D721Med (cell line): ENCODE results near the gene FOXK1.

ENCODE experiments used
- DNase-seq: peaks from one replicate; pipeline ENCODE4 v3.0.0; 2011; ENCODE audit warnings: low spot score; ENCODE audit not compliant: insufficient read length
- FAIRE-seq: peaks from 2 replicates; lab custom pipeline; 2011; peaks lifted over from hg19 to GRCh38; lab: Jason Lieb, UNC
- TF ChIP-seq, protein P1 (sequence below): IDR thresholded peaks from 2 replicates; pipeline ENCODE4 v1.5.1; 2012; ENCODE audit warnings: mild to moderate bottlenecking, control low read depth; ENCODE audit not compliant: insufficient read depth; ENCODE audit errors: missing control alignments

FOXK1 gene

DNA sequence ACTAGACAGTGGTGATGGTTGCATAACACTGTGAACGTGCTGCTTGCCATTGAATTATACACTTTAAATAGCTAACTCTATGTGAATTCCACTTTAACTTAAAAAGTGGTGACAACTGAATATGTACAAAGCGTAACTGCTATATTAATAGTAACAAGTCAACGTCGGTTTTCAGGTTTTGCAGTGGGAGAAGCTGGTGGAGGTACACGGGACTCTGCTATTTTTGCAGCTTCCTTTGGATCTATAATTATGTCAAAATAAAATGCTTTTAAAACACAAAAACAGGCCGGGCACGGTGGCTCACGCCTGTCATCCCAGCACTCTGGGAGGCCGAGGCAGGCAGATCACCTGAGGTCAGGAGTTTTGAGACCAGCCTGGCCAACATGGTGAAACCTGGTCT lies 114.4 kb downstream of the FOXK1 start:
- TF ChIP-seq, protein P1, sequence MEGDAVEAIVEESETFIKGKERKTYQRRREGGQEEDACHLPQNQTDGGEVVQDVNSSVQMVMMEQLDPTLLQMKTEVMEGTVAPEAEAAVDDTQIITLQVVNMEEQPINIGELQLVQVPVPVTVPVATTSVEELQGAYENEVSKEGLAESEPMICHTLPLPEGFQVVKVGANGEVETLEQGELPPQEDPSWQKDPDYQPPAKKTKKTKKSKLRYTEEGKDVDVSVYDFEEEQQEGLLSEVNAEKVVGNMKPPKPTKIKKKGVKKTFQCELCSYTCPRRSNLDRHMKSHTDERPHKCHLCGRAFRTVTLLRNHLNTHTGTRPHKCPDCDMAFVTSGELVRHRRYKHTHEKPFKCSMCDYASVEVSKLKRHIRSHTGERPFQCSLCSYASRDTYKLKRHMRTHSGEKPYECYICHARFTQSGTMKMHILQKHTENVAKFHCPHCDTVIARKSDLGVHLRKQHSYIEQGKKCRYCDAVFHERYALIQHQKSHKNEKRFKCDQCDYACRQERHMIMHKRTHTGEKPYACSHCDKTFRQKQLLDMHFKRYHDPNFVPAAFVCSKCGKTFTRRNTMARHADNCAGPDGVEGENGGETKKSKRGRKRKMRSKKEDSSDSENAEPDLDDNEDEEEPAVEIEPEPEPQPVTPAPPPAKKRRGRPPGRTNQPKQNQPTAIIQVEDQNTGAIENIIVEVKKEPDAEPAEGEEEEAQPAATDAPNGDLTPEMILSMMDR: no peak
- DNase-seq: no peak
- no peak for FAIRE-seq

DNA sequence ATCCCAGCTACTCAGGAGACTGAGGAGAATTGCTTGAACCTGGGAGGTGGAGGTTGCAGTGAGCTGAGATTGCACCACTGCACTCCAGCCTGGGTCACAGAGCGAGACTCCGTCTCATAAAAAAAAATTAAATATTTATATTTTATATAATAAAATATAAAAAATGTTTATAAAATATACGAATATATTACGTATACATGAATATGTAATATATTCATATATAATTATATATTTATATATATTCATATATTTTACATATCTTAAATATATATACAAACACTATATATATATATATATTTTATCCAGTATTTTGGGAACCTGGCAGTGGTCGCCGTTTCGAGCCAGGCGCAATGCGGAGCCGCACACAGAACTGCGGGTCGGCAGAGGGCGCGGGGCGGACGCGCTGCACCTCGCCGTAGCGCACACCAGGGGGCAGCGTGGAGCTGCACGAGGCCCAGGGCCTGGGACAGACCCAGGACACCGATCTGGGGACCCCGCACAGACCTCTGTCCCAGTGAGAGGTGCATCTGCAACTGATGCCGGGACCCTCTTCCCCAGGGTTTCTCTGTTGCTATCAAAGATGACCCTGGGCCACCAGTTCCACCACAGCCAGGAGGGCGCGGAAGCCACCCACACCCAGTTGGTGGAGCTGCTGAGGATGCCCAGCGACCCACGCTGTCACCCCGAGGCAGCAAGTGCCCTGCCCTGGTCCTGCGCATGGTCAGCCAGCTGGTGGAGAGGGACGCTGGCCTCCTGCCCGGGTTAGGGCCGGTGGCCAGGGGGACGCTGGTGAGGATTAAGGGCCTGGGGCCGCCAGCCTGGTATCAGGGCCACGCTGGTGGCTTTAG lies 116.0 kb downstream of the FOXK1 start:
- FAIRE-seq: no peak
- TF ChIP-seq, protein P1: peak; percentile 72
- DNase-seq: peak; percentile 71

DNA sequence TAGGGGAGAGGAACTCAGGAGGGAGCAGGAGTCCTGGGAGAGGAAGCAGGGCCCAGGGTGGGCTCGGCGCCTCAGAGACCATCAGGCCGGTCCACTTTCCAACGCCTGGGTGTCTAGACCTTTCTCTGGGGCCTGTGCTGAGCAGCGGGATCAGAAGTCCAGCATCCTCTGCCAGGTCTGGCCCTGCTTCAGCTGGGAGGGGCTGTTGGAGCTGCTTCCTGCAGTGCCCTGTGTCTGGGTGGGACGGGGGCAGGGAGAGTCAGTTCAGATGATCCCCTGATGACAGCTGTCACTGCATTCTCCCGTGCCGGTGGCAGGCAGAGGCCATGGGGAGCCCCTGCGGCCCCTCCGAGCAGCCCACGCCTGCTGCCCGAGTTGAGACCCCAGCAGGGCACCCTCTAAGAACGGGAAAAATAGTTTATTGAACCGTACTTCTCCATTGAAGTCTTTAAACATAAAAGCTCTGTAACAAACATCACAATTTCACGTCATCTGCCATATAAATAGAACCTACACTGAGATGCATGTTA lies 116.7 kb downstream of the FOXK1 start:
- TF ChIP-seq, protein P1: no peak
- no peak for FAIRE-seq

GRCh38 chr7:4799508-4800268 lies 117.6 kb downstream of the FOXK1 start:
- no peak for DNase-seq
- FAIRE-seq: no peak
- TF ChIP-seq, protein P1: no peak

More for the DNA sequence above, 116.7 kb downstream of the FOXK1 start:
- no peak for DNase-seq

GRCh38 chr7:4800487-4800886 lies 118.4 kb downstream of the FOXK1 start:
- TF ChIP-seq, protein P1: no peak
- FAIRE-seq: no peak
- no peak for DNase-seq

DNA sequence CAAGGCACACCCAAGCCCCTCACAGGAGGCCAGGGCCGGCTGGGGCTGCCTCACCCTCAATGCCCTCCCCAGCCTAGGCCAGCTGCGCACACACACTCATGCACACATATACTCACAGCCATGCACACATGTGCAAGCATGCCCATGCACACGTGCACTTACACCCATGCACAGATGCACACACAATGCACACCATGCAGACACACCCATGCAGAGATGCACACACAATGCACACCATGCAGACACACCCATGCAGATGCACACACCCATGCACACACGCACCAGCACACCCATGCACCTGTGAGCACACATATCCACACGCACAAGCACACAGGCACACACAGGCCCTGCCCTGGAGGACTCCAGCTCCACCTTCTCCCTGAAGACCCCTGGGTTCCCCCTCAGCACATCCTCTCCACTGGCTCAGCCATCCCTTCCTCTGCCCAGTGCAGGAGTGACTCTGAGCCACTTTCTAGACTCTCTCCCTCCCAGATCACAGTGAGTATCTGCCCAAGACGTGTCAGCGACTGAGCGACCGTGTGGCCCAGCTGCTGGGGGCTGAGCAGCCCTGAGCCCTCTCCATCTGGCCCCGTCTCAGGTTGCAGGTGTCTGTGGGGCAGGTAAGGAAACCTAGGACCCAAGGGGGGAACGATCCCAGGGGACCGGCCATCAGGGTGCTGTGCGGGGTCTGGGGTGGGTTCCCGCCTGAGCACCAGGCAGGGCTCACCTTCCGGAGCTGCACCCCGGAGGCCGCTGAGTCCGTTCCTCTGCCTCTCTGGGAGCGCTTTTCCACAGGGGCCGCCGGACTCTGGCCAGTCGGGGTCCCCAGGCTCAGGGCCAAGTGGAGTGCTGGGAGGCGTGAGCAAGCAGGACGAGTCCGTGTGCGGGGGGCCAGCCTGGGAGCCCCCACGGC lies 119.1 kb downstream of the FOXK1 start:
- no peak for DNase-seq
- no peak for FAIRE-seq
- TF ChIP-seq, protein P1: no peak
